ENCODE results near the gene CHN1.

DNA sequence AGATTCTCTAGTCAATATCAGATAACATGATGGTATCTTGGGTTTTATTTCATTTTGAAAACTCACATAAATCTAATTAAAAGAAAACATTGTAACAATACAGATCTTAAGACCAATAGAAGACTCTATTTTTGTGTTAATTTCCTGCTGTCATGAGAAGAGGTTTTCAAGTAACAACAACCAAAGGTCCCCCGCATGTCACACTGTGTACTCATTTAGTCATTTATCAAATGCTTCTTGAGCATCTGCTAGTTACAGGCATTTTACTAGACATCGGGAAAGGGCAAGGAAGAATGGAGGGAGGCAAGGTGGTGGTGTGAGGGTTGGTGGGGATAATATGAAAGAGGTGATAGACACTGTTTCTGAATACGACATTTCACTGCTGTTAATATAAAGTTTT lies 163.2 kb downstream of the CHN1 start:
- TF ChIP-seq, protein P1, sequence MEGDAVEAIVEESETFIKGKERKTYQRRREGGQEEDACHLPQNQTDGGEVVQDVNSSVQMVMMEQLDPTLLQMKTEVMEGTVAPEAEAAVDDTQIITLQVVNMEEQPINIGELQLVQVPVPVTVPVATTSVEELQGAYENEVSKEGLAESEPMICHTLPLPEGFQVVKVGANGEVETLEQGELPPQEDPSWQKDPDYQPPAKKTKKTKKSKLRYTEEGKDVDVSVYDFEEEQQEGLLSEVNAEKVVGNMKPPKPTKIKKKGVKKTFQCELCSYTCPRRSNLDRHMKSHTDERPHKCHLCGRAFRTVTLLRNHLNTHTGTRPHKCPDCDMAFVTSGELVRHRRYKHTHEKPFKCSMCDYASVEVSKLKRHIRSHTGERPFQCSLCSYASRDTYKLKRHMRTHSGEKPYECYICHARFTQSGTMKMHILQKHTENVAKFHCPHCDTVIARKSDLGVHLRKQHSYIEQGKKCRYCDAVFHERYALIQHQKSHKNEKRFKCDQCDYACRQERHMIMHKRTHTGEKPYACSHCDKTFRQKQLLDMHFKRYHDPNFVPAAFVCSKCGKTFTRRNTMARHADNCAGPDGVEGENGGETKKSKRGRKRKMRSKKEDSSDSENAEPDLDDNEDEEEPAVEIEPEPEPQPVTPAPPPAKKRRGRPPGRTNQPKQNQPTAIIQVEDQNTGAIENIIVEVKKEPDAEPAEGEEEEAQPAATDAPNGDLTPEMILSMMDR (IDR thresholded peaks at IDR 0.05): no peak
- no peak for TF ChIP-seq POLR2A (IDR thresholded peaks at IDR 0.05)
